GM19351 (cell line): ENCODE results near the gene LDLRAD4.
A peak's percentile ranks its signal among the peaks of the same experiment; 100 is the strongest.

ENCODE experiments used
- ATAC-seq: cut with Tn5 transposase; IDR thresholded peaks from one replicate; pipeline ENCODE4 v1.9.1; 2021; ENCODE audit warnings: mild to moderate bottlenecking, moderate library complexity; ENCODE audit not compliant: unreplicated experiment

The LDLRAD4 gene

DNA sequence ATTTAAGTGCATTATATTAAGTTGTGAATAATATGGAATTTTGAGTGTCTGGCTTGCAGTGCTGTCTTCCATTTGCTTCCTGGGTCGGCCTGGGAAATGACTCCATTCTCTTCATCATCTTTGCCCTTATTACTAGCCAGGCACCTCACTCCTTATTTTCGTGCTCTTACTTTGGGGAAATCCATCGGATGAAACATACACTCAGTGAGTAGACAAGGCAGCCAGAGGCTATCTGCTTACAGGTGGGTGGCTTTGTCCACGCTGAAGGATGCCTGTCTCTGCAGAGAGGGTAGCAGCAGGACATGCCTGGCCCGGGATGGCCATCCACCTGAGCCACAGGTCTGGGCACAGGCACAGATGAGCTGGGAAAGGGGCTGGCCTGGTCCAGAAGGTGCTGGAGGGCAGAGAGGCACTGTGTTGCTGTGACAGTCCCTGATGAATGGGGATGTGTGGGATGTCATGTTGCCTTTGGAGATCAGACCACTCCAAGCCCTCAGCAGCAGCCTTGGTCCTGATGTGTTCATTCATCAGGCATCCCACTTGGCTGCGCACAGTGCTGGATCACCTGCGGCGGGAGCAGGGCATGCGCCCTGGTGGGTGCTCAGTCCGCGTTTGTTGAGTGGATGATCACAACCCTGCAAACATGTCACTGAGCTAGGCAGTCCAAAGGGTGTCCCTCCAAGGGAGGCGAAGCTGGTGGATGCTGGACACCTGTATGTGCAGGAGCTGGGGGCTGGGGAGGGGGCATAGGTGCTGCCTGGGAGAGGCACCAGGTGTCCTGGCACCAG is 236.0 kb downstream of the LDLRAD4 start:
- ATAC-seq, result no peak

DNA sequence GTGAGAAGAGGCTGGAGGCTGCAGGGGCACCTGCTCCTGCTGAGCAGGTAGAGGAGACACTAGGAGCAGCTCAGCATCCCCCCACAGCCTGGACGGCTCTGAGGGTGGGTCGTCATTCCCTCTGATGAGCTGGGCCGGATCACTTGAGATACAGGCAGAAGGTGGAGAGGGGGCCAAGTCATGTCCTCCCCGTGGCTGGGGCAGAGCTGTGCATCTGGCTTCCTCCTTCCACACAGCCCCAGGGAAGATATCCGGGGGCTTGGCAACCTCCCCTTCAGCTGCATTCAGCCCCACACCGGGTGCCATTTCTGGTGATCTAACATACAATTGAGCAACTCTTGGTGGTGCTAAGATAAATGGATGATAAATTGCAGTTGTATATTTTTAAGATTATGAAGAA is 236.9 kb downstream of the LDLRAD4 start:
- ATAC-seq, result no peak

GRCh38 chr18:13455960-13456481 is 237.5 kb downstream of the LDLRAD4 start:
- peak; percentile 72 for ATAC-seq

DNA sequence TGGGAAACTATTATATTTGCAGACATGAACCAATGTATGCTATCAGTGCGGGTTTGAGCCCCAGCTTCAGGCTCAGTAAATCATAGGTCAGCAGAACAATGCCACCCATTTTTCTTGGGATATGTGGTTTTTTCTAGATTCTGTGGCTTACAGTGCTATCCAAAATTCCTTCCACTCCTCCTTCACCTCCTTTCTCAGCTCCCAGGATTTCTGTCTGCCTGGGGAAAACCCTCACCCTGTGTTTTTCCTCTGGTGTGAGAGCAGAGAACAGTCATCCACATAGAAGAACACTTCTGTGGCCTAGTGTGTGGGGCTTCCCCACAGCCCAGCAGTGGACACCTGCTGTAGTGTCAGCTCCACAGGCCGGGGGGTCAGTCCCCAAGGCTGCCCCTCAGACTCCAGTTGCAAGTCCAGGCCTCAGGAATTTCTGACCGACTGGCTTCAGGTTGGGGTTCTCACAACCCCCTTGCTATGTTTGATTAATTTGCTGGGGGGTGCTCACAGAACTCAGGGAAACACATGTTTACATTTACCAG is 238.2 kb downstream of the LDLRAD4 start:
- no peak for ATAC-seq

DNA sequence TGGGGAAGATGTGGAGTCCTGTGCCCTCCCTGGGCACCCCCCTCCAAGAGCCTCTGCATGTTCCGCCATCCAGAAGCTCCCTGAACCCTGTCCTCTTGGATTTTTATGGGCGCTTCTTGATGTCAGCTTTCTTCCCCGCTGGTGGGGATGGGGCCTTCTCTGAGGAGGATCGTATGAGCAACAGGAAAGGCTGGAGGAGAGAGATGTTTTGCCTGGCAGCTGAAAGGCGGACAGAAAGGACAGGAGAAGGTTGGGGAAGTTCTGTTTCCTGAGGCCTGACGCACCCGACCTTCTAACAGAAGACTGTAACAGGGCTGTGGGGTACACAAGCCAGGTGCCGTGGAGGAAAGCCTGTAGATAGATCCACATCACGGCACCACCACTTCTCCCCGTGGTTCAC is 238.8 kb downstream of the LDLRAD4 start:
- ATAC-seq, result no peak

GRCh38 chr18:13460946-13461345 is 242.4 kb downstream of the LDLRAD4 start:
- ATAC-seq, result no peak

DNA sequence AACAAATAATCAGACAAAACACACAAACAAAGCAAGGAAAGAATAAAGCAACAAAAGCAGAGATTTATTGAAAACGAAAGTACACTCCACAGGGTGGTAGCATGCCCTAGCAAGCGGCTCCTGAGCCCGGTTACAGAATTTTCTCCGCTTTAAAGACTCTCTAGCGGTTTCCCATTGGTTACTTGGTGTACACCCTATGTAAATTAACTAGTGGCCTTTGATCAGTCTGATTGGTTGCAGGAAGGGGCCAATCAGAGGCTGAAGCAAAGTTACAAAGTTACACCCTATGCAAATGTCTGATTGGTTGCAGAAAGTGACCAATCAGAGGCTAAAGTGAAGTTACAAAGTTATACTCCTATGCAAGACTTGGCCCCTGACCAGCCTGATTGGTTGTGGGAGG is 242.9 kb downstream of the LDLRAD4 start:
- no peak for ATAC-seq

DNA sequence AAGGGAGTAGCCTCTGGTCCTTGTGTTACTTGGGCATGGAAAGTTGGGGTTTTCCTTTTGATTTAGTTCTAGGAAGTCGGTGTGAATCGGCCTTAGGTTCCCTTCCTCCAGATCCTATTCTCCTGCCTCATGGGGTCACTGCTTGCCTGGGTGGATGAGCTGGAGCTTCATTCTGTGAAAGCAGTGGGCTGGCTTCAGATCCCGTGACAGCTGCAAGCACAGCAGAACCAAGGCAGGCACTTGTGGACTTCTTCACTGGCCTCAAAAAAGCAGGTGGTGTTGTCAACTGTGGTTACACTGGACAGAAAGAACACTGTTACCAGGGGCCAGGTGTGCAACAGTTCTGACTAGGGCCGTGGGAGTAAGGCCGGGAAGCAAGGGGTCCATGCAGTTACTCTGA is 243.4 kb downstream of the LDLRAD4 start:
- ATAC-seq, result no peak

GRCh38 chr18:13462686-13463085 is 244.1 kb downstream of the LDLRAD4 start:
- no peak for ATAC-seq

DNA sequence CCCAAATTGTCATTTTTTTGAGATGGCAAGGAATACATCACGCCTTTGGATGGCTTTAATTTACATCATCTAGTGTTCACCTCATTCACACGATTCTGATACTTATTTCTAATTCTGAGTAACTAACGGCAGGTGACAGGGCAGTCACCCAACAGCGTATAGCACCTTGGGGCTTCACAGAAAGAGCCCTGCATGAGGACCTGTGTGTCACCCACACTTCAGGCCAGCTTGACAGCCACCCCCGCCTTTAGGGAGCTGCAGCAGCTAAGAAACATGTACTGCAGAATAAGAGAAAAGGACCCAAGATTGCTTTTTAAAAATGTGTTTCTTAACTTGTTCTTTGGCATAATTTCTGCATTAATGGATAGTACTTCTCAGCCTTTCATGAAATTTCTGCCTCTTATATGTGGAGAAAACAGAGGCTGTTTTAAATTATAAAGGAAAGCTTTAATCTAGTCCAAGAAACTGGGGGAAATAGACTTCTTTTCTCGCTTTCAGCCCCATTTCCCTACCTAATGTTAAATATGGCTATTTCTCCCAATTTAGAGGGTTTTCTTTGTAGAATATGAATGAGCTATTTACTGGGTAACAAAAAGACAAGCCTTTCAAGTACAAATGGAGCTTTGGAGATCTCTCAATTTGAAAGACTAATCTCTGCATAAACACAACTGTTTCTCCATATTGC is 245.1 kb downstream of the LDLRAD4 start:
- no peak for ATAC-seq

GRCh38 chr18:13464432-13465123 is 246.0 kb downstream of the LDLRAD4 start:
- ATAC-seq, result peak; percentile 94

GRCh38 chr18:13465124-13465446 is 246.5 kb downstream of the LDLRAD4 start:
- no peak for ATAC-seq

GRCh38 chr18:13465476-13465875 is 246.9 kb downstream of the LDLRAD4 start:
- no peak for ATAC-seq

- ATAC-seq, result no peak
Measured at GRCh38 chr18:13470516-13471197, 252.1 kb downstream of the LDLRAD4 start.

DNA sequence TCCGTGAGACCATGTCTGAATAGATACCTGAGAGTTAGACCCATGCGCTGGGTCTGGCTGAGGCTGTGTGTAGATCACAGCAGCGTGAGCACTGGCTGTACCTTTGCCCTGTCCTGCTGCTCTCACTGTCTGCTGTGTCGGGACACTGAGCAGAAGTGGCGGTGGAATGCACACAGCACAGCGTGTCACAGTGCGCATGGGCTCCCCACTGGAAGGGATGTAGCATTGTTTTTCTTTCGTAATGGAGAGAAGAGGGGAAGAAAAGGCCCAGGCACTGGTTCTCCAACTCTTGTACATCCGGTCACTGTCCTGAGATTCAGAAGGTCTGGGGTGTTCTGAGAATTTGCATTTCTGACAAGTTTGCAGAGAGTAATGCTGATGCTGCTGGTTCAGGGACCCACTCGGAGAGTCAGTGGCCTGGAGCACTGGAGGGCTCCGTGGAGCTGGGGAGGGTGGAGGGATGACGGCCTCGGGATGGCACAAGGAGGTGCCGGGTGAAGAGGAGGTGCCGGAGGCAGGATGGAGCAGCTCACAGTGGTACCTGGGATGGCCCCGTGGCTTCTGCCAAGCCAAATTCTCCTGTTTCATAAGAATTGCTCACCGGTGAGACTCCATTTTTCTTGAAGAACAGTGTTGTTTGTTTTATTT is 252.8 kb downstream of the LDLRAD4 start:
- no peak for ATAC-seq

- no peak for ATAC-seq
Measured at GRCh38 chr18:13471971-13472628, 253.5 kb downstream of the LDLRAD4 start.

DNA sequence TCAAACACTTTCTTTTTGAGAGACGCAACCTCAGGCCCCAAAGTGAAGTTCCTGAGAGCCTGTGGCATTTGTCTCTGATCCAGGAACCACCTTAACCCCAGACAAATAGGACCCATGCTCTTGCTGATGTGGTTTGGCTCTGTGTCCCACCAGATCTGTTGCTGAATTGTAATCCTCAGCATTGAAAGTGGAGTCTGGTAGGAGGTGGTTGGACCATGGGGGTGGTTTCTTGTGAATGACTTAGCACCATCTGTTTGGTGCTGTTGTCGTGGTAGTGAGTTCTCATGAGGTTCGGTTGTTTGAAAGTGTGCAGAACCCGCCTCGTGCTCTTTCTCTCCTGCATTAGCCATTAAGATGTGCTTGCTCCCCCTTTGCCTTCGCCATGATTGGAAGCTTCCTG is 255.2 kb downstream of the LDLRAD4 start:
- ATAC-seq, result no peak

DNA sequence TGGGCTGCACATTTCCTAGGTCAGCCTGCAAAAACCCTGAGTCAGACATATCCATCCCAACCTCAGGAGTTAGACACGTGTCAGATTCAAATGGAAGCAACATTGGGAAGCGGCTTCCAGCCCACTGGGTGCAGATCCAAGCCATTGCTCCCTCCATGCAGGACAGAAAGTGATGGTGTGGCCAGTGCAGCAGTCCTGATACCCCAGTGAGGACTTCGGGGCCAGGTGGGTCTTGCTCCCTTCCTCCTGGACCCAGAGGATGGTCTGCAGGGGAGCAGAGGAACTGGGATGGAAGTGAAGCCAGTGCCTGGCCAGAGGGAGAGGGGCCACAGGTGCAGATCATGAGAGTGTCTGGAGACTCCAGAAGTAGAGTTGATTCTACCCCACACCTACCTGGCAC is 255.8 kb downstream of the LDLRAD4 start:
- ATAC-seq, result no peak

- no peak for ATAC-seq
Measured at GRCh38 chr18:13474907-13475545, 256.5 kb downstream of the LDLRAD4 start.
